Measurements from ENCODE around the gene TOGARAM1.

TOGARAM1 gene

DNA sequence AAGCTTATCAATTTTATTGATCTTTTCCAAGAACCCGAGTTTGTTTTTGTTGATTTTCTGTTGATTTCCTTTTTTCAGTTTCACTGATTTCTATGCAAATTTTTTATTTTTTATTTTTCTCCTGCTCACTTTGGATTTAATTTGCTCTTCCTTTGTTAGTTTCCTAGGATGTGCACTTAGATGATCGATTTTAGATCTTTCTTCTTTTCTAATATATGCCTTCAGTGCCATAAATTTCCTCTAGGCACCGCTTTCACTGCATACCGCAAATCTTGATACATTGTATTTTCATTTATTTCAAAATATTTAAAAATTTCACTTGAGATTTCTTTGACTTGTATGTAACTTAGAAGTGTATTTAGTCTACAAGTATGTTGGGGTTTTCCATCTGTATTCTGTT lies 9.5 kb downstream of the TOGARAM1 start:
- Mint-ChIP-seq H3K36me3 (ENCODE audit: low read depth) (peaks cover 47% of the 10 kb centered on the region), H3K27ac (no peak overlapping the region), H3K9me3 (peaks cover 20% of the 10 kb centered on the region), H3K4me3 (no peak overlapping the region), H3K4me1 (ENCODE audit: low read depth) (peaks cover 55% of the 10 kb centered on the region), H3K27me3 (ENCODE audit: low read depth) (no peaks in the 10 kb centered on the region)
- DNase-seq (ENCODE audit: low spot score), result no peak

DNA sequence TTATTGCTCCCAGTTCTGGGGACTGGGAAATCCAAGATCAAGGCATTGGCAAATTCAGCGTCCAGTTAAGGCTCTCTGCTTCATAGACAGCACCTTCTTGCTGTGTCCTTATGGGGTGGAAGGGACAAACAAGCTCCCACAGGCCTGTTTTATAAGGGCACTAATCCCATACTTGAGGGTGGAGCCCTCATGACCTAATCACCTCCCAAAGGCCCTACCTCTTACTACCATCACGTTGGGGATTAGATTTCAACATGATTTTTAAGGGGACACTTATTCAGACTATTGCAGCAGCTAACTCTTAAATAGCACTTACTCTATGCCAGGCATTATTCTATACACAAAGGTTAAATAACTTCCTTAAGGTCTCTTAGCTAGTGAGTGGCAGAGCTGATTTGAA lies 17.3 kb downstream of the TOGARAM1 start:
- H3K4me1 Mint-ChIP-seq (ENCODE audit: low read depth), result peaks cover 11% of the 10 kb centered on the region
- H3K36me3 Mint-ChIP-seq (ENCODE audit: low read depth), result peaks cover 4% of the 10 kb centered on the region
- DNase-seq (ENCODE audit: low spot score), result no peak
- no peak overlapping the region for H3K27ac Mint-ChIP-seq
- no peaks in the 10 kb centered on the region for H3K9me3 Mint-ChIP-seq
- H3K27me3 Mint-ChIP-seq (ENCODE audit: low read depth), result no peaks in the 10 kb centered on the region
- no peak overlapping the region for H3K4me3 Mint-ChIP-seq

DNA sequence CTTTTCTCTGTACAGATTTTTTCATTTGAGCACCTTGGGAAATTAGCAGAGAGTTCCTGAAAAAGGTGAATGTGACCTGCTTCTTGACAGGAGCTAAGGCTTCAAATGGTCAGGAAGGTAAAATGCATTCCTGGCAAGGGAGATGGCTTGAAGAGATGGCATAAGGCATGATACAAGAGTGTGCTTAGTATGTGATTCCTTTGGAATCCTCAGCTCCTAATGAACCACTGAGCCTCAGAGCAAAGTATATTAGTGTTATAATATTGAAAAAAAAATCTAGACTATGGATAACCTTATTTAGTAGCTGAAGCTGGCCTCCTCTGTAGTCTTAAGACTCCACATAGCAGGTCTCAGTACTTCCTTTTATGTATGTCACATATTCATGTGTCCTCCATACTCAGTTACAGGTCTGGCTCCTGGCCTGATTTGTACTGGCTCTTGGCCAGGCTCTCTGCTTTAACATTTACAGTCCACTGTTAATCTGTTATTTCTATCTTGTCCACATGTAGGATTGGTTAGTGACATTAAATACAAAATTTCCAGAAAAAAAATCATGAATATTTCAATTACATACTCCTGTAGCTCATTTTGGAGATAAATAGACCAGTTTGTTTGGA lies 17.9 kb downstream of the TOGARAM1 start:
- Mint-ChIP-seq H3K4me3 (no peak overlapping the region), H3K4me1 (ENCODE audit: low read depth) (peaks cover 11% of the 10 kb centered on the region), H3K27ac (no peak overlapping the region), H3K36me3 (ENCODE audit: low read depth) (peaks cover 4% of the 10 kb centered on the region), H3K9me3 (no peaks in the 10 kb centered on the region), H3K27me3 (ENCODE audit: low read depth) (no peaks in the 10 kb centered on the region)
- no peak for DNase-seq (ENCODE audit: low spot score)

DNA sequence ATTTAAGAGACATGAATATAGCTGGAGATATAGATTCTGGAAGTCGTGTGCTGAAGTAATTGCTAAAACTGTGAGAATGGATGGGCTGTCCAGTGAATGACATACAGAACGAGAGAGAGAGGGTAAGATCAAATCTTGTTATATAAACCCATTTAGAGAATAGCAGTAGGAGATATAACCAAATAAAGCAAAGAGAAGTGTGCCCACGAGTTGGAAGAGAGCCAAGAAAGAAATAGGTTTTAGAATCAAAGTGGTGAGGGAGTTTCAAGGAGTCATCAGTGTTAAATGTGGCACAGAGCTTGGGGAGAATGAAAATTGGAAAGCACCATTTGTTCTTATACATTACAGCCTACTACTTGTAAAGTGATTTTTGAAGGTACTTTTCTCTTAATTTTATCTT lies 19.2 kb downstream of the TOGARAM1 start:
- no peak for DNase-seq (ENCODE audit: low spot score)
- H3K4me1 Mint-ChIP-seq (ENCODE audit: low read depth), result peaks cover 8% of the 10 kb centered on the region
- no peaks in the 10 kb centered on the region for H3K9me3 Mint-ChIP-seq
- H3K27ac Mint-ChIP-seq, result no peak overlapping the region
- peaks cover 2% of the 10 kb centered on the region for H3K36me3 Mint-ChIP-seq (ENCODE audit: low read depth)
- no peaks in the 10 kb centered on the region for H3K27me3 Mint-ChIP-seq (ENCODE audit: low read depth)
- no peak overlapping the region for H3K4me3 Mint-ChIP-seq

DNA sequence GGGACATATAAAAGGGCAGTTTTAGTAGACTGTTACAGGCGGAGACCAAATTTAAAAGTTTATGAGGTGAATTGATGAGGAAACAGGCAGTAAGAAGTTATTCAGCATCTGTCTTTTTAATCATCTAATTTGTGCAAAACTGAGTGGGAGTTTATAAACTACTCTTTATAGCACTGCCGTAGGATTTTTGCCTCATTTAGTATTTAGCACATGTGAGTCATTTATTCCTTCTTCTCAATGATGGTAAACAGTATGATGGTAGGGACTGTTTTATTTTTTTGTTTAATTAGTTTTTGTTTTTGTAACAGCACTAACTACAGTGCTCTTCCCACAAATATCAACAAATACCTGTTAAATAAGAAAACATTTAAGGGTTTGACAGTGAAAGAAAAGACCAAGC lies 20.6 kb downstream of the TOGARAM1 start:
- H3K36me3 Mint-ChIP-seq (ENCODE audit: low read depth), result peaks cover 3% of the 10 kb centered on the region
- H3K4me1 Mint-ChIP-seq (ENCODE audit: low read depth), result peaks cover 7% of the 10 kb centered on the region
- no peak overlapping the region for H3K27ac Mint-ChIP-seq
- H3K9me3 Mint-ChIP-seq, result no peaks in the 10 kb centered on the region
- no peaks in the 10 kb centered on the region for H3K27me3 Mint-ChIP-seq (ENCODE audit: low read depth)
- no peak for DNase-seq (ENCODE audit: low spot score)
- H3K4me3 Mint-ChIP-seq, result no peak overlapping the region

DNA sequence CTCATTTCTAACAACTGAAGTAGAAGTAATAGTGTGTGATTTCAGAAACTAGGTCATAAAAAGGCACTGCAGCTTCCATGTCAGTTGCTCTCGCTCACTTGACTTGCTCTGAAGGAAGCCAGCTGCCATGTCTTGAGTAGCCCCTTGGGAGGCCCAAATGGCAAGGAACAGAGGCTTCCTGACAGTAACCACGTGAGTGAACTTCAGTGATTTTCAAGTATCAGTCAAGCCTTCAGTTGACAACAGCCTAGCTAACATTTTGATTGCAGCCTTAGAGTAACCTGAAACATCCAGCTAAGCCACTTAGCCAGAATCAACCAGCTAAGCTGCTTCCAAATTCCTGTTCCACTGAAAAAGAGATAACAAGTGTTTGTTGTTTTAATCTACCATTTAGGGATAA lies 26.7 kb downstream of the TOGARAM1 start:
- Mint-ChIP-seq H3K4me3 (no peak overlapping the region), H3K27ac (no peak overlapping the region), H3K4me1 (ENCODE audit: low read depth) (peaks cover 1% of the 10 kb centered on the region), H3K9me3 (no peaks in the 10 kb centered on the region), H3K36me3 (ENCODE audit: low read depth) (peaks cover 4% of the 10 kb centered on the region), H3K27me3 (ENCODE audit: low read depth) (no peaks in the 10 kb centered on the region)
- DNase-seq (ENCODE audit: low spot score), result no peak

DNA sequence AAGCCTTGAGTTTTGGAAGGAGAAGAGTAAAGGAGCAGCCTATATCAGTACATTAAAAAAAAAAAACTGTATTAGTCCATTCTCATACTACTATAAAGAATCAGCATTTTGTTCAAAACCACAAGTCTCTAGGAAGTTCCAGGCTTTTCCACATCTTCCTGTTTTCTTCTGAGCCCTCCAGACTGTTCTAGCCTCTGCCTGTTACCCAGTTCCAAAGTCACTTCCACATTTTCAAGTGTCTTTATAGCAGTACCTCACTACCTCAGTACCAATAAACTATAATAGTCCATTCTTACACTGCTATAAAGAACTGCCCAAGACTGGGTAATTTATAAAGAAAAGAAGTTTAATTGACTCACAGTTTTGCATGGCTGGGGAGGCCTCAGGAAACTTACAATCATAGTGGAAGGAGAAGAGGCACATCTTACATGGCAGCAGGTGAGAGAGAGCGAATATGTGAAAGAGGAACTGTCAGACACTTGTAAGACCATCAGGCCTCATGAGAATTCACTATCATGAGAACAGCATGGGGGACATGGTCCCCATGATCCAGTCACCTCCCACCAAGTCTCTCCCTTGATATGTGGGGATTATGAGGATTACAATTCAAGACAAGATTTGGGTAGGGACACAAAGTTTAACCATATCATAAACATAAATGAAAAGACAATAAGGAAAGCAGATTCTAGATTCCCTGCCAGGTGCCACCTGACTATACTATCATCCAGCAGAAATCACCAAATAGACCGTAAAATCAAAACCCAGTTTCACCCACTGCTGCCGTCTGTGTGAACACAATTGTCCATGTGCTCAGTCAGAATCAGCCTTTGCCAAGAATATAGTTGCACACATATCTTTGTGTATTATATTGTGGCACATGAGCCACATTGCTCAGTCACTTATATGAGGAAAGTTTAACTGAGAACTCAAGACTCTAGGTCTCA lies 27.8 kb downstream of the TOGARAM1 start:
- Mint-ChIP-seq H3K27ac (no peak overlapping the region), H3K36me3 (ENCODE audit: low read depth) (peaks cover 4% of the 10 kb centered on the region), H3K9me3 (no peaks in the 10 kb centered on the region), H3K27me3 (ENCODE audit: low read depth) (no peaks in the 10 kb centered on the region), H3K4me1 (ENCODE audit: low read depth) (peaks cover 1% of the 10 kb centered on the region), H3K4me3 (no peak overlapping the region)
- DNase-seq (ENCODE audit: low spot score), result no peak

DNA sequence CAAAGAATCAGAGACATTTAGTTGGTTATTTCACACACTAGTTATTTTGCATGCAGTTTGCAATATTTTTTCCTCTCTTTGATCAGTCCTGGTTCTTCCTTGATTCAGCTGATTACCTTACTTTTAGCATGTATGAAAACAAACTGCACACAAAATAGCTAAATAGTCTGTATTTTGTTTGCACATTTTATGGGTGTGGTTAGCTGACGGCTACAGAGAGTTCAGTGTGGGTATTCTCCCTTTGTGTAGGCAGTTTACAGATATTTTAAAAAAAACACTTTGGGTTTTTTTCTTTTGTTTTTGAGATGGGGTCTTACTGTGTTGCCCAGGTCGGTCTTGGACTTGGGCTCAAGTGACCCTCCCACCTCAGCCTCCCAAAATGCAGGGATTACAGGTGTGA lies 28.5 kb downstream of the TOGARAM1 start:
- Mint-ChIP-seq H3K4me1 (ENCODE audit: low read depth) (peaks cover 1% of the 10 kb centered on the region), H3K27ac (no peak overlapping the region), H3K36me3 (ENCODE audit: low read depth) (peaks cover 4% of the 10 kb centered on the region), H3K27me3 (ENCODE audit: low read depth) (no peaks in the 10 kb centered on the region), H3K9me3 (no peaks in the 10 kb centered on the region), H3K4me3 (no peak overlapping the region)
- DNase-seq (ENCODE audit: low spot score), result no peak

DNA sequence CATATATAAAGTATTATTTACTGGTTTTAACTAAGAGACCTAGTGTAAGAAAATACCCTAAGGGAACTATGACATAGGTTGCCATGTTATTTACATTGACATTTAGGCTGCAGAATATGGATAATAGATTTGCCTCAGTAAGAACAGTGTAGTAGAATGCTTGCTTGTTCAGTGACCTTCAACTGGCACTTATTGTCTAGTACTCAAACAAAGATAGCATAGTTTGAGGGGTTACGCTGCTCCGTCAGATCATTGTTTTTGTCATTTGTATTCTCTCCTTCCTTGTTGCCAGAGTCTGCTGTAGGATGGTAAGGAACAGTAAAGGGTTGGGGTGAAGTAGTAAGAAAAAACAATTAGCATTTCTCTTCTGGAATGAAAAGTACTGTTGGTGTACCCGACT lies 33.2 kb downstream of the TOGARAM1 start:
- no peaks in the 10 kb centered on the region for H3K27me3 Mint-ChIP-seq (ENCODE audit: low read depth)
- H3K4me3 Mint-ChIP-seq, result no peak overlapping the region
- peaks cover 9% of the 10 kb centered on the region for H3K36me3 Mint-ChIP-seq (ENCODE audit: low read depth)
- no peak overlapping the region for H3K27ac Mint-ChIP-seq
- no peaks in the 10 kb centered on the region for H3K9me3 Mint-ChIP-seq
- DNase-seq (ENCODE audit: low spot score), result no peak
- H3K4me1 Mint-ChIP-seq (ENCODE audit: low read depth), result no peaks in the 10 kb centered on the region

DNA sequence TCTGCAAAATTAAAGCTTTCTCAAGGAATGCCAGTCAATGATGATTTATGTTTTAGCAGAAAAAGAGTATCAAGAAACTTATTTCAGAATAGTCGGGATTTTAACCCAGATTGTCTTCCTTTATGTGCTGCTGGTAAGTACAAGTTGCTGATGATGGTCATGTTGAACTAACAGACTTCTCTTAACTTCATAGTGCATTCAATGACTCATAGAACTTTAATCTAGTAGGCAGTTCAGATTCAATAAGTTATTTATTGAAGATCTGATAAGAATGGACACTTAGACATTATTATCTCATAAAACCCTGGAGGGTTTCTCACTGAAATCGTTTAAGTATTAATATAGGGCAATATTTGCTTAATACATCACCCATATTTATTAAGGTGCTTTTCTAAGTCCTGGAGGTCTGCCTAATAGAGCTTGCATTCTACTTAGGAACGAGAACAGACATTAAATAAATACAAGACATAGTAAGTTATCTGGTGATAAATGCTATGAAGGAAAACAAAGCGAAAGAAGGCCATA lies 33.8 kb downstream of the TOGARAM1 start:
- Mint-ChIP-seq H3K27me3 (ENCODE audit: low read depth) (no peaks in the 10 kb centered on the region), H3K9me3 (no peaks in the 10 kb centered on the region), H3K27ac (no peak overlapping the region), H3K4me3 (no peak overlapping the region), H3K36me3 (ENCODE audit: low read depth) (peaks cover 12% of the 10 kb centered on the region), H3K4me1 (ENCODE audit: low read depth) (no peaks in the 10 kb centered on the region)
- DNase-seq (ENCODE audit: low spot score), result no peak

DNA sequence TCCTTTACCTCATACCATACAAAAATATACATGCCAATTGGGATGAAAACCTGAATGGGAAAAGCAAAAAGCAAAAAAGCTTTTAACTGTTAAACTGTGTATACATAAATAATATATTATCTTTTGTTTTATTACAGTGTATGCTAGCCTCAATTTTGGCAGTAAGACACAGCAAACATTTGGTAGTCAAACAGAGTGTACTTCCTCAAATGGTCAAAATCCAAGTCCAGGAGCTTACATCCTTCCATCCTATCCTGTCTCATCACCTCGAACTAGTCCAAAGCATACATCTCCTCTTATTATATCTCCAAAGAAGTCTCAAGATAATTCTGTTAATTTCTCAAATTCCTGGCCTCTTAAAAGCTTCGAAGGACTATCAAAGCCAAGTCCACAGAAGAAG lies 41.9 kb downstream of the TOGARAM1 start:
- no peak overlapping the region for H3K27ac Mint-ChIP-seq
- H3K27me3 Mint-ChIP-seq (ENCODE audit: low read depth), result no peaks in the 10 kb centered on the region
- H3K4me1 Mint-ChIP-seq (ENCODE audit: low read depth), result no peaks in the 10 kb centered on the region
- peaks cover 6% of the 10 kb centered on the region for H3K36me3 Mint-ChIP-seq (ENCODE audit: low read depth)
- H3K4me3 Mint-ChIP-seq, result no peak overlapping the region
- no peak for DNase-seq (ENCODE audit: low spot score)
- no peaks in the 10 kb centered on the region for H3K9me3 Mint-ChIP-seq

DNA sequence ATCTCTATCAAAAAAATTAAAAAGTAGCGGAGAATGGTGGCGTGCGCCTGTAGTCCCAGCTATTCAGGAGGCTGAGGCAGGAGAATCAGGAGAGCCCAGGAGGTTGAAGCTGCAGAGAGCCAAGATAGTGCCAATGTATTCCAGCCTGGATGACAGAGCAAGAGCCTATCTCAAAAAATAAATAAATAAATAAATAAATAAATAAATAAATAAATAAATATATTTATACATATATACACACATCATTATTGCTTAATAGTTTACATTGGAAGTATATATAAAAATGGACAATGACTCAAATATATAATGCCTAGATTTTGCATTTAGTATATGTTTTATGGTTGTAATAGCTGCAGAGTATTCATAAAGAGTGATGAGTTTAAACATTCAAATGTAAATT lies 53.1 kb downstream of the TOGARAM1 start:
- Mint-ChIP-seq H3K36me3 (ENCODE audit: low read depth) (peaks cover 13% of the 10 kb centered on the region), H3K4me1 (ENCODE audit: low read depth) (no peaks in the 10 kb centered on the region), H3K4me3 (no peak overlapping the region), H3K27ac (no peak overlapping the region), H3K9me3 (no peaks in the 10 kb centered on the region), H3K27me3 (ENCODE audit: low read depth) (no peaks in the 10 kb centered on the region)
- DNase-seq (ENCODE audit: low spot score), result no peak

DNA sequence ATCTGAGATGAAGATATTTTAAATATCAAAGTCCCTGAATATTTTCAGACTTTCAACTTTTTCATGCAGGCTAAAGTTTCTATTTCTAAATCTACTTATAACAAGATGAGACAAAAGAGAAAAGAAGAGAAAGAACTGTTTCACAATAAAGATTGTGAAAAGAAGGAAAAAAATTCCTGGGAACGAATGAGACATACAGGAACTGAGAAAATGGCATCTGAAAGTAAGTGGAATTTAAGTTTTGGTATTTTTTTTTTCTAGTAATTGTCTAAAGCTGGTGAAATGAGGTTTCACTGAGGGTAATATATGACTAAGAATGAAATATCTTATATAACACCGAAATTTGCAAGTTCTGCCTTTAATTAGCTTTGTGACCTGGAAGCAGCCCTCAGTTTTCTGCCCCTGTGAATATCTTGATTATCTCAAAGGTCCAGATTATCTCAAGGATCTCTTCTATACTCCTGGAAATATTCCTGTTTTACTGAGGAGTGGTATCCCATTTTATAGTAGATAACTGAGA lies 66.2 kb downstream of the TOGARAM1 start:
- H3K9me3 Mint-ChIP-seq, result no peaks in the 10 kb centered on the region
- DNase-seq (ENCODE audit: low spot score), result no peak
- no peak overlapping the region for H3K27ac Mint-ChIP-seq
- no peak overlapping the region for H3K4me3 Mint-ChIP-seq
- H3K36me3 Mint-ChIP-seq (ENCODE audit: low read depth), result peaks cover 3% of the 10 kb centered on the region
- no peaks in the 10 kb centered on the region for H3K27me3 Mint-ChIP-seq (ENCODE audit: low read depth)
- H3K4me1 Mint-ChIP-seq (ENCODE audit: low read depth), result no peaks in the 10 kb centered on the region

DNA sequence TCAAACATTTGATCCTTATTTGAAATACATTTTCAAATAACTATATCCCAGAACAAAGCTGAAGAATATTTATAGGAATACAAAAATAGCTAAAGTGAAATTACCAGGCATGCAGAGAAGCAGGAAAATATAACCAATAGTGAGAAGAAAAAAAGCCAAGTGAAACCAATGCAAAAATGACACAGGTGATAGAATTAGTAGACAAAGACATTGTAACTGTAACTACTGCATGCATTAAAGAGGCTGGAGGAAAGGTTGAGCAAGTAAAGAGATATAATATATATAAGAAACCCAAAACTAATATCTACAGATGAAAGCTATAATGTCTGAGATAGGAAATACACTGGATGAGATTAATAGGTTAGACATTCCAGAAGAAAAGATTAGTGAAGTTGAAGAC lies 72.7 kb downstream of the TOGARAM1 start:
- H3K4me3 Mint-ChIP-seq, result no peak overlapping the region
- H3K4me1 Mint-ChIP-seq (ENCODE audit: low read depth), result no peaks in the 10 kb centered on the region

More for the DNA sequence above, 72.7 kb downstream of the TOGARAM1 start:
- Mint-ChIP-seq H3K36me3 (ENCODE audit: low read depth) (peaks cover 26% of the 10 kb centered on the region), H3K27ac (no peak overlapping the region), H3K9me3 (peaks cover 4% of the 10 kb centered on the region), H3K27me3 (ENCODE audit: low read depth) (no peaks in the 10 kb centered on the region)
- DNase-seq (ENCODE audit: low spot score), result no peak
